Mucosa of descending colon (tissue), 3 donors: ENCODE results near the gene NIP7. TPM values are rescaled to one million over a fixed set of nuclear protein-coding genes. Genes with fewer than 3 reads are reported as not detected.

ENCODE experiments used
- ATAC-seq: fragments of 200-7000 bp; cut with Tn5 transposase; one replicate; pipeline ENCODE4 v1.9.1; 2020; ENCODE audit warnings: mild to moderate bottlenecking, moderate library complexity
- DNase-seq, 3 donors: peaks; one replicate each; pipeline ENCODE4 v3.0.0-alpha.2; 2020
- H3K36me3 ChIP-seq: fragments of 200-600 bp; one replicate; pipeline ENCODE4 v1.8.0; 2021; ENCODE audit warnings: low read depth, mild to moderate bottlenecking
- H3K4me1 ChIP-seq: fragments of 200-600 bp; one replicate; pipeline ENCODE4 v1.8.0; 2021; ENCODE audit warnings: low read depth, mild to moderate bottlenecking
- H3K4me3 ChIP-seq: fragments of 200-600 bp; one replicate; pipeline ENCODE4 v1.8.0; 2021; ENCODE audit warnings: mild to moderate bottlenecking
- H3K9me3 ChIP-seq: fragments of 200-600 bp; one replicate; pipeline ENCODE4 v1.8.0; 2021; ENCODE audit warnings: mild to moderate bottlenecking
- intact Hi-C, 2 donors: fragments of 100-400 bp; cut with DNase I in 1 of 2; cut with micrococcal nuclease in 1 of 2; formaldehyde crosslinking; loops; one replicate each; pipeline versions ENCODE4 v1.11.0 to v1.11.1; 2022; cut with DNase I, micrococcal nuclease
- total RNA-seq, 3 donors: library from RNA; stranded (reverse); fragmentation: NEBNext Ultra II Directional in 2 of 3; extraction: Animal tissue kit (Norgen Biotek cat#: 25700) in 2 of 3; gene quantifications; one replicate each; pipeline versions ENCODE4 v1.2.1 to v1.2.4, GENCODE V29; 2021 to 2023
- TF ChIP-seq, protein P1 (sequence below): fragments of 200-600 bp; IDR thresholded peaks from one replicate; pipeline ENCODE4 v1.8.0; 2022; ENCODE audit warnings: antibody characterized with exemption, mild to moderate bottlenecking
- donor health status: DM: no; HTN: no; CAD: no; lungs with moderate emphysema.
- donor health status: DM: no; HTN: no; CAD: no.
- donor health status: DM: no; HTN: yes; CAD: no.

NIP7 gene
- total RNA-seq, 3 donors from 2014 or later = 20.1 to 25.1 (median 22.4) TPM

- DNase-seq = peak; percentile 73 to 84 (median 76)
- H3K4me3 ChIP-seq = no peak overlapping the region
- intact Hi-C loops = no loop called here
- H3K9me3 ChIP-seq = no peaks in the 10 kb centered on the region
- H3K4me1 ChIP-seq = peaks cover 39% of the 10 kb centered on the region
- peaks cover 15% of the 10 kb centered on the region for H3K36me3 ChIP-seq
- peak; percentile 72 for ATAC-seq
- TF ChIP-seq, protein P1, sequence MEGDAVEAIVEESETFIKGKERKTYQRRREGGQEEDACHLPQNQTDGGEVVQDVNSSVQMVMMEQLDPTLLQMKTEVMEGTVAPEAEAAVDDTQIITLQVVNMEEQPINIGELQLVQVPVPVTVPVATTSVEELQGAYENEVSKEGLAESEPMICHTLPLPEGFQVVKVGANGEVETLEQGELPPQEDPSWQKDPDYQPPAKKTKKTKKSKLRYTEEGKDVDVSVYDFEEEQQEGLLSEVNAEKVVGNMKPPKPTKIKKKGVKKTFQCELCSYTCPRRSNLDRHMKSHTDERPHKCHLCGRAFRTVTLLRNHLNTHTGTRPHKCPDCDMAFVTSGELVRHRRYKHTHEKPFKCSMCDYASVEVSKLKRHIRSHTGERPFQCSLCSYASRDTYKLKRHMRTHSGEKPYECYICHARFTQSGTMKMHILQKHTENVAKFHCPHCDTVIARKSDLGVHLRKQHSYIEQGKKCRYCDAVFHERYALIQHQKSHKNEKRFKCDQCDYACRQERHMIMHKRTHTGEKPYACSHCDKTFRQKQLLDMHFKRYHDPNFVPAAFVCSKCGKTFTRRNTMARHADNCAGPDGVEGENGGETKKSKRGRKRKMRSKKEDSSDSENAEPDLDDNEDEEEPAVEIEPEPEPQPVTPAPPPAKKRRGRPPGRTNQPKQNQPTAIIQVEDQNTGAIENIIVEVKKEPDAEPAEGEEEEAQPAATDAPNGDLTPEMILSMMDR = no peak
Measured at GRCh38 chr16:69324013-69324531, 15.5 kb upstream of the NIP7 start.

GRCh38 chr16:69324585-69325253 is 14.9 kb upstream of the NIP7 start:
- TF ChIP-seq, protein P1 = no peak
- DNase-seq = no peak
- H3K4me1 ChIP-seq = peaks cover 46% of the 10 kb centered on the region
- no peaks in the 10 kb centered on the region for H3K9me3 ChIP-seq
- H3K4me3 ChIP-seq = no peak overlapping the region
- no peak for ATAC-seq
- peaks cover 15% of the 10 kb centered on the region for H3K36me3 ChIP-seq
- intact Hi-C loops = no loop called here

GRCh38 chr16:69325784-69326171 is 13.8 kb upstream of the NIP7 start:
- TF ChIP-seq, protein P1 = no peak
- intact Hi-C loops = no loop called here
- ATAC-seq (no peak), DNase-seq (no peak)
- H3K36me3 ChIP-seq = peaks cover 12% of the 10 kb centered on the region
- H3K9me3 ChIP-seq = no peaks in the 10 kb centered on the region
- peaks cover 46% of the 10 kb centered on the region for H3K4me1 ChIP-seq
- H3K4me3 ChIP-seq = no peak overlapping the region

GRCh38 chr16:69326172-69326873 is 13.2 kb upstream of the NIP7 start:
- Histone ChIP-seq H3K36me3 (peaks cover 6% of the 10 kb centered on the region), H3K4me1 (peaks cover 50% of the 10 kb centered on the region), H3K9me3 (no peaks in the 10 kb centered on the region), H3K4me3 (no peak overlapping the region)
- peak; percentile 36 for ATAC-seq
- intact Hi-C loops = no loop called here
- DNase-seq = peak; percentile 16 to 70 (median 64)
- TF ChIP-seq, protein P1 = no peak

GRCh38 chr16:69327585-69328310 is 11.8 kb upstream of the NIP7 start:
- Histone ChIP-seq H3K36me3 (peaks cover 3% of the 10 kb centered on the region), H3K4me1 (peaks cover 54% of the 10 kb centered on the region), H3K9me3 (no peaks in the 10 kb centered on the region), H3K4me3 (no peak overlapping the region)
- TF ChIP-seq, protein P1 = no peak
- no peak for ATAC-seq
- intact Hi-C loops = no loop called here
- no peak for DNase-seq
